ENCODE measurements around the gene PPT2. TPM values are rescaled to one million over a fixed set of nuclear protein-coding genes. Genes with fewer than 3 reads are reported as not detected.
A peak's percentile ranks its signal among the peaks of the same experiment; 100 is the strongest.

Gene PPT2
- total RNA-seq, 2 donors from 2014 or later, result 18.4 to 21.0 TPM

DNA sequence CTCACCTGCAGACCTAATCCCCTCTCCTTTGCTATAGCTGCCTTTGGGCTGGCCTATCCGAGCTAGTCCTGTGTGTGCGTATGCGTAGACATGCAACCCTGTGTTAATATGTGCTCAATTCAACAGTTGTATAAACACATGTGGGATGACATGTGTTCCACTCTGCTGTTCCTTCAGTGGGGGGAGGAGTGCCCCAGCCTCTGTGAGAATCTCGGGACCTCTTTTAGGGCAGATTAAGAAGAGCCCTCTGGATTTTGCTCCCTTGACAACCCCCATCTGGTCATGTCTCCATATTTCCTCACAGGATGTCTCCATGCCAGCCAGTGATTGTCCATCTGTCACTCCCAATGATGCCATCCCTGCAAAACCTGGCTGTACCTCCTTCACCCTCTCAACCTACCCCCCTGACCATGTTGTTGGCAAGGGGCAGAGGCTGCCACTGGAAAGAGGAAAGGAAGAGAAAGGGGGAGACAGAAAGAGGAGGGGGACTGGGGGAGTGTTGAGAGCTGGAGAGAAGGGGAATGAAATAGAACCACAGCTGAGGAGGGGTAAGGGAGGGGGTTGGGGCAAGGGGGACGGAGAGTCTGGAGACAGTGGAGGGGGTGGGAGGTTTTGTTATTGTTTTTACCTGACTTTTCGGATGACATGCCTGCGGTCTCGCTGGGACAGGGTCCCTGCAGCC, 2.6 kb upstream of the PPT2 start:
- Histone ChIP-seq H3K36me3 (no peaks in the 10 kb centered on the region), H3K4me1 (peaks cover 4% of the 10 kb centered on the region), H3K9me3 (no peaks in the 10 kb centered on the region), H3K27ac (no peak overlapping the region), H3K4me3 (peak overlapping the region; percentile 17), H3K9ac (ENCODE audit: low read depth in 2 of 2, low read length in 2 of 2) (peak overlapping the region in 1 of 2 donors; percentile 26), H3K27me3 (no peaks in the 10 kb centered on the region)
- intact Hi-C loops (cut with DNase I), result no loop called here
- TF ChIP-seq, protein P1, sequence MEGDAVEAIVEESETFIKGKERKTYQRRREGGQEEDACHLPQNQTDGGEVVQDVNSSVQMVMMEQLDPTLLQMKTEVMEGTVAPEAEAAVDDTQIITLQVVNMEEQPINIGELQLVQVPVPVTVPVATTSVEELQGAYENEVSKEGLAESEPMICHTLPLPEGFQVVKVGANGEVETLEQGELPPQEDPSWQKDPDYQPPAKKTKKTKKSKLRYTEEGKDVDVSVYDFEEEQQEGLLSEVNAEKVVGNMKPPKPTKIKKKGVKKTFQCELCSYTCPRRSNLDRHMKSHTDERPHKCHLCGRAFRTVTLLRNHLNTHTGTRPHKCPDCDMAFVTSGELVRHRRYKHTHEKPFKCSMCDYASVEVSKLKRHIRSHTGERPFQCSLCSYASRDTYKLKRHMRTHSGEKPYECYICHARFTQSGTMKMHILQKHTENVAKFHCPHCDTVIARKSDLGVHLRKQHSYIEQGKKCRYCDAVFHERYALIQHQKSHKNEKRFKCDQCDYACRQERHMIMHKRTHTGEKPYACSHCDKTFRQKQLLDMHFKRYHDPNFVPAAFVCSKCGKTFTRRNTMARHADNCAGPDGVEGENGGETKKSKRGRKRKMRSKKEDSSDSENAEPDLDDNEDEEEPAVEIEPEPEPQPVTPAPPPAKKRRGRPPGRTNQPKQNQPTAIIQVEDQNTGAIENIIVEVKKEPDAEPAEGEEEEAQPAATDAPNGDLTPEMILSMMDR (IDR thresholded peaks at IDR 0.05), result no peak
- DNase-seq, result no peak

DNA sequence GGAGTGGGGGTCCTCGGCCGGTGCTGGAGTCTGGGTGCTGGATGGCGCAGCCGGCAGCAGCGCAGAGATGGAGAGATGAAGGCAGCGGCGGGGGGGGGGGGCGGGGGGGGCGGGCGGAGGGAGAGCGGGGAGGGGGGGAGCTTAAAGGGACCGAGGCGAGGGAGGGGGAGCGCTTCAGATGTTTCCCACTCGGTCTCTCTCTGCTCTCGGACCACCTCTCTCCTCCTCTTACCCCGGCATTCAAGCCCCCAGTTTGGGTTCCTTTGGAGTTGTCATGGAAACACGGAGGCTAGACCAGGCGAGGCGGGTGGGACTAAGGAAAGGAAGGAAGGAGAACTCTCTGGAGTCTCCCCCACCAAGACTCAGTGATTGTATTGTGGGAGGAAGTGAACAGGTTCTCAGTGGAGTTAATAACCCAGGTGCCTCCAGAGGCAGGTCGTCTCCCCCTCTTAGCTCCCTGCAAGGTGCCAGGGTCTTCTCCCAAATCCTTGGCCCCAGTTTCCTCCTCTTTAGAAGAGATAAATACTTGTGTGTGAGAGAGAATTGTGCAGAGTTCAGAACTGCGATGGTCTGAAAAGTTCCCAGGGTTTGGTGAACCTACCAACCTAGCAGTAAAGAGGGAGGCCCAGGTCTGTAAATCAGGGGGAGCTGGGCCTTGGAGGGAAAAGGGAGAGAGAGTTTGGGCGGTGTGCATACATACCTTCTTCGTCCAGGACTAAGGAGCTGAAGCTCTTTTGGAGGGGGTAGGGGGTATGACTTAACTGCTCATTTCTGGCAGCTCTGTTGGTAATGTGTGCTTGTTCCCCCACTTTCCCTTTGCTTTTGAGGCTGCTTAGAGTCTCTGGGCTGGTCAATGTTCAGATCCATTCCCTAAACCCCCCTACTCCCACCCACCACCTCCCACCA, 1.8 kb upstream of the PPT2 start, which contains the start of gene PRRT1:
TSS of gene PRRT1 (minus strand) at position 77 of the 906 bp plus-strand sequence. CDS start 112 bp downstream, outside the sequence.
- Histone ChIP-seq H3K9ac (ENCODE audit: low read depth in 2 of 2, low read length in 2 of 2) (peak within 1 kb of the TSS; percentile 68 to 98), H3K27ac (no peak within 1 kb of the TSS), H3K4me3 (peak within 1 kb of the TSS; percentile 17), H3K36me3 (no peaks in the 10 kb centered on the region), H3K9me3 (no peaks in the 10 kb centered on the region), H3K27me3 (no peaks in the 10 kb centered on the region), H3K4me1 (peaks cover 4% of the 10 kb centered on the region)
- TF ChIP-seq, protein P1 (IDR thresholded peaks at IDR 0.05), result no peak
- DNase-seq, result no peak
- intact Hi-C loops (cut with DNase I), result no loop called here

DNA sequence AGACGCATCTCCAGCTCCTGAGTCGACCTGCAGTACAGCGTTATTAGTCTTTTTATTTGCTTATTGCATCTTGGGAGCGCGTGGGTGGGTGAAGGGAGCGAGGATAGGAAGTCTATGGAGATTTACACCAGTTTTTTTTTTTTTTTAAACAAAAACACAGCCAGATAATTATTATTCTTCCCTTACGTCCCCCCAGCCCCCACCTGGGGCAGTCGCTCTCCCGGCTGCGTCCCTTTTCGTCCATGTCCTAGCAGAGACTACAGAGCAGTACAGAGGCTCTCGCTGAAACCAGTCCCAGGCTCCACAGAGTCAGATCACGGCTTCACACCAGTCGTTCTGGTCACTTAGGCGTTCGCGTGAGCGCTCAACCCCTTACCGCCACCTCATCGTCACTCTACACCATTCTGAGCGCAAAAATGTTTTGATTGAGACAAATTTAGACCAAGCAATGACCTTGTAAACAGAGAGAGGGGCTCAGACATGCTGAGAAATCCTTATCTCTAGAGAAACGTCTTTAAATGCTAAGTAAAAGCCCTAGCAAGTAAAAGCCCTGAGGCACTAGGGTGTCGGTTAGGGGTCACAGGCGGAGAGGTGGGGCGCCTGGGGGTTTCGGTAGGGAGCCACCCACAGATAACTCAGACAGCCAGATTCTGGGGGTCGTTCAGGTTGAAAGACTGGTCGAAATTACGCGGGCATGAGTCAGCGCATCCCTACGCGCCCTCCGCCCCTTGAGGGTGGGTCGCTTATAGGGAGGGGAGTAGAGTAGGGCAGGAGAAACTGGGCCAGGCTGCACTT, 975 bp upstream of the PPT2 start:
- no peaks in the 10 kb centered on the region for H3K9me3 ChIP-seq
- H3K4me3 ChIP-seq, result peak overlapping the region; percentile 60
- no peaks in the 10 kb centered on the region for H3K36me3 ChIP-seq
- peak overlapping the region; percentile 68 to 98 for H3K9ac ChIP-seq (ENCODE audit: low read depth in 2 of 2, low read length in 2 of 2)
- peak overlapping the region; percentile 68 for H3K27ac ChIP-seq
- peak; percentile 46 for DNase-seq
- H3K4me1 ChIP-seq, result peaks cover 4% of the 10 kb centered on the region
- no peaks in the 10 kb centered on the region for H3K27me3 ChIP-seq
- TF ChIP-seq, protein P1 (IDR thresholded peaks at IDR 0.05), result no peak
- intact Hi-C loops (cut with DNase I), result no loop called here

DNA sequence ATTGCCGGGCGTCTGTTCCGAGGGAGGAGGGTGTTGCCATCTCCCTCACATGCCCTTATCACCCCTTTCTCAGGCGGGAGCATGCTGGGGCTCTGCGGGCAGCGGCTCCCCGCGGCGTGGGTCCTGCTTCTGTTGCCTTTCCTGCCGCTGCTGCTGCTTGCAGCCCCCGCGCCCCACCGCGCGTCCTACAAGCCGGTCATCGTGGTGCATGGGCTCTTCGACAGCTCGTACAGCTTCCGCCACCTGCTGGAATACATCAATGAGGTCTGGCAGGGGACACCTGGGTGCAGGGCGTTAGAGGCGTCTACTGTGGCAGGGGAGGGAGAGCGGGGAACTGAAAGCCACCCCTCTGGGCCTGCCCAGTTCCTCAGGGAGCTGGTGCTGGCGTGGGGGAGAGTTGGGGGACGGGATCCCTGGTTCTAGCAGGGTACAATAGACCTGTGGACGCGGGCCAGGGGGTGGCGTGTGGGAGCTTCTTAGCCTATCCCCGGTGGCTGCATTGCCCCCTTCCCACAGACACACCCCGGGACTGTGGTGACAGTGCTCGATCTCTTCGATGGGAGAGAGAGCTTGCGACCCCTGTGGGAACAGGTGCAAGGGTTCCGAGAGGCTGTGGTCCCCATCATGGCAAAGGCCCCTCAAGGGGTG, 697 bp downstream of the PPT2 start:
- H3K9ac ChIP-seq (ENCODE audit: low read depth in 2 of 2, low read length in 2 of 2), result peak overlapping the region; percentile 68 to 98
- H3K27ac ChIP-seq, result peak overlapping the region; percentile 68
- H3K4me1 ChIP-seq, result peaks cover 4% of the 10 kb centered on the region
- no peaks in the 10 kb centered on the region for H3K36me3 ChIP-seq
- H3K4me3 ChIP-seq, result peak overlapping the region; percentile 60
- H3K9me3 ChIP-seq, result no peaks in the 10 kb centered on the region
- peak; percentile 84 for DNase-seq
- intact Hi-C loops (cut with DNase I), result loop anchor here (5.0 kb wide), 1 partner anchor 37 kb away; no protein-coding TSS in a partner anchor
- TF ChIP-seq, protein P1 (IDR thresholded peaks at IDR 0.05), result peak; percentile 44
- H3K27me3 ChIP-seq, result no peaks in the 10 kb centered on the region

Data from colonic mucosa (tissue), 4 donors.